CD4-positive, alpha-beta memory T cell (primary cell): ENCODE data around the gene RORC. TPM values are rescaled to one million over a fixed set of nuclear protein-coding genes. Genes with fewer than 3 reads are reported as not detected.

Experiments used
- CTCF ChIA-PET: fragments of 350-600 bp; sonication (Branson Sonifier 250); formaldehyde crosslinking; loops from one replicate; lab custom pipeline; 2021; ENCODE audit warnings: inconsistent platforms; ENCODE audit not compliant: partially characterized antibody; lab: Charles Lee
- POLR2A ChIA-PET: fragments of 350-600 bp; sonication (Branson Sonifier 250); formaldehyde crosslinking; loops from one replicate; lab custom pipeline; 2021; ENCODE audit not compliant: partially characterized antibody; lab: Charles Lee
- DNase-seq, 5 donors: peaks; one replicate each; pipeline versions ENCODE4 v3.0.0 to v3.0.0-alpha.2; 2020 to 2022; ENCODE audit warnings: mixed read lengths in 1 of 5
- H3K27ac ChIP-seq: one replicate; pipeline ENCODE4 v1.7.0; 2013; ENCODE audit warnings: low read depth, low read length
- H3K27me3 ChIP-seq: 2 replicates; pipeline ENCODE4 v1.7.0; 2013; ENCODE audit warnings: mild to moderate bottlenecking, low read length, moderate library complexity; ENCODE audit not compliant: insufficient read depth
- H3K36me3 ChIP-seq: 2 replicates; pipeline ENCODE4 v1.7.0; 2013; ENCODE audit warnings: mild to moderate bottlenecking, low read length, moderate library complexity; ENCODE audit not compliant: insufficient read depth
- H3K4me1 ChIP-seq: 2 replicates; pipeline ENCODE4 v1.7.0; 2013; ENCODE audit warnings: mild to moderate bottlenecking, low read length, moderate library complexity; ENCODE audit not compliant: insufficient read depth
- H3K4me3 ChIP-seq, 2 donors: one replicate each; pipeline ENCODE4 v1.7.0; 2013; ENCODE audit warnings: low read length in 2 of 2, mild to moderate bottlenecking in 1 of 2
- H3K9me3 ChIP-seq, 2 donors: one replicate each; pipeline ENCODE4 v1.7.0; 2013; ENCODE audit warnings: low read length in 2 of 2, control low read depth in 1 of 2; ENCODE audit not compliant: control insufficient read depth in 1 of 2
- H3K27ac Mint-ChIP-seq, 7 donors: one replicate each; pipeline ENCODE4 v1.8.0; 2020 to 2021; ENCODE audit warnings: mixed read lengths in 7 of 7, mild to moderate bottlenecking in 6 of 7, inconsistent platforms in 3 of 7, moderate library complexity in 3 of 7
- H3K27me3 Mint-ChIP-seq, 2 donors: one replicate each; pipeline ENCODE4 v1.8.0; 2020 to 2021; ENCODE audit warnings: mixed read lengths in 2 of 2
- H3K36me3 Mint-ChIP-seq, 2 donors: one replicate each; pipeline ENCODE4 v1.8.0; 2020 to 2021; ENCODE audit warnings: mixed read lengths in 2 of 2, inconsistent platforms in 1 of 2, mild to moderate bottlenecking in 1 of 2
- H3K4me1 Mint-ChIP-seq, 4 donors: one replicate each; pipeline ENCODE4 v1.8.0; 2020 to 2021; ENCODE audit warnings: mixed read lengths in 4 of 4, mild to moderate bottlenecking in 1 of 4
- H3K4me3 Mint-ChIP-seq, 8 donors: one replicate each; pipeline ENCODE4 v1.8.0; 2020 to 2021; ENCODE audit warnings: mixed read lengths in 8 of 8, mild to moderate bottlenecking in 7 of 8, moderate library complexity in 6 of 8, inconsistent platforms in 3 of 8
- H3K9me3 Mint-ChIP-seq, 8 donors: one replicate each; pipeline ENCODE4 v1.8.0; 2020 to 2021; ENCODE audit warnings: mixed read lengths in 8 of 8, mild to moderate bottlenecking in 5 of 8, inconsistent platforms in 3 of 8, moderate library complexity in 1 of 8
- intact Hi-C: fragments of 100-400 bp; cut with micrococcal nuclease; formaldehyde crosslinking; loops from one replicate; pipeline ENCODE4 v1.15.1; 2023
- polyA plus RNA-seq, 2 donors: library from polyadenylated mRNA; unstranded; fragments of 300-500 nt; fragmentation: Illumina TruSeq; gene quantifications; one replicate each; pipeline ENCODE4 v1.2.3, GENCODE V29; 2021
- total RNA-seq, 2 experiments: library from RNA; stranded (reverse); gene quantifications; one replicate each; pipeline ENCODE4 v1.2.3, GENCODE V29; 2021

Gene RORC
- total and polyA plus RNA-seq, 4 experiments from 2014 or later = 10.0 to 43.1 (median 13.0) TPM

DNA sequence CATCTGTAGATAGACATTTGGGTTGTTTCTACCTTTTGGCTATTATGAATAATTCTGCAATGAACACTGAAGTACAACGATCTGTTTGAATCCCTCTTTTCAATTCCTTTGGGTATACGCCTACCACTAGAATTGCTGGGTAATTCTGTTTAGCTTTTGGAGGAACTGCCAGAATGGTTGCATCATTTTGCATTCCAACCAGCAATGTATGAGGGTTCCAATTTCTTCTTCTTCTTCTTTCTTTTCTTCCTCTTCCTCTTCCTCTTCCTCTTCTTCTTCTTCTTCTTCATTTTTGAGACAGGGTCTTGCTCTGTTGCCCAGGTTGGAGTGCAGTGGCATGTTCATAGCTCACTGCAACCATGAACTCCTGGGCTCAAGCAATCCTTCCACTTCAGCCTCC, 35.7 kb upstream of the RORC start:
- CTCF ChIA-PET = no interaction called here
- intact Hi-C loops = no loop called here
- Histone ChIP-seq H3K4me1 (no peaks in the 10 kb centered on the region), H3K36me3 (no peaks in the 10 kb centered on the region), H3K27ac (no peak overlapping the region), H3K9me3 (no peaks in the 10 kb centered on the region), H3K4me3 (no peak overlapping the region), H3K27me3 (no peaks in the 10 kb centered on the region)
- H3K9me3 Mint-ChIP-seq = no peaks in the 10 kb centered on the region
- peaks cover 0 to 2% of the 10 kb centered on the region in 2 donors for H3K27me3 Mint-ChIP-seq
- DNase-seq = no peak
- no peaks in the 10 kb centered on the region for H3K36me3 Mint-ChIP-seq
- no peak overlapping the region for H3K4me3 Mint-ChIP-seq
- H3K27ac Mint-ChIP-seq = no peak overlapping the region
- peaks cover 0 to 8% (median 1%) of the 10 kb centered on the region in 4 donors for H3K4me1 Mint-ChIP-seq
- POLR2A ChIA-PET = interaction anchor here (1.0 kb wide), 1 partner anchor 11 kb away, joined by 4 read pairs; no protein-coding TSS in a partner anchor

DNA sequence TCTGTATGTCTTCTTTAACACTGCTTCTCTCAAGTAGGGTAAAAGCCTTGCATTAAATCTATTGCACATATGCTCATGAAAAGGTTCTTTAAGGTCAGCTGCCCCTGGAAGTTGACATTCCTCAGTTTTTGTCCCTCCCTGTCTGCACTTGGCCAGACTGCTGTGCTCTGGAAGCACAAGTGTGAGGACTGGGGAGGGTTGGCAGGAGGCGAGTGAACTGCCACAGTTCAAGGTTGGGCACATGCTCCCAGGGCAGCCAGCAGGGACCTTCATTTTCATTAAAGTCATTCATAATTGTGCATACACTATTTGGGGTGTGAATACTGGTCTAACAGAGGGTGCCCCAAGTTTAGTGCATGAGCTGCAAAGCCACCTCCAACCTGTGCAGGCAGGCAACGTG, 32.8 kb upstream of the RORC start:
- Mint-ChIP-seq H3K27ac (no peak overlapping the region), H3K9me3 (no peaks in the 10 kb centered on the region), H3K4me1 (peaks cover 0 to 8% (median under 1%) of the 10 kb centered on the region in 4 donors), H3K36me3 (no peaks in the 10 kb centered on the region), H3K4me3 (no peak overlapping the region), H3K27me3 (peaks cover 0 to 2% of the 10 kb centered on the region in 2 donors)
- intact Hi-C loops = no loop called here
- H3K9me3 ChIP-seq = no peaks in the 10 kb centered on the region
- H3K27ac ChIP-seq = no peak overlapping the region
- no peaks in the 10 kb centered on the region for H3K36me3 ChIP-seq
- DNase-seq = no peak
- ChIA-PET POLR2A (no interaction called here), CTCF (interaction anchor here (1.1 kb wide), 1 partner anchor 30 kb away, joined by 3 read pairs; no protein-coding TSS in a partner anchor)
- no peaks in the 10 kb centered on the region for H3K27me3 ChIP-seq
- no peak overlapping the region for H3K4me3 ChIP-seq
- H3K4me1 ChIP-seq = no peaks in the 10 kb centered on the region

DNA sequence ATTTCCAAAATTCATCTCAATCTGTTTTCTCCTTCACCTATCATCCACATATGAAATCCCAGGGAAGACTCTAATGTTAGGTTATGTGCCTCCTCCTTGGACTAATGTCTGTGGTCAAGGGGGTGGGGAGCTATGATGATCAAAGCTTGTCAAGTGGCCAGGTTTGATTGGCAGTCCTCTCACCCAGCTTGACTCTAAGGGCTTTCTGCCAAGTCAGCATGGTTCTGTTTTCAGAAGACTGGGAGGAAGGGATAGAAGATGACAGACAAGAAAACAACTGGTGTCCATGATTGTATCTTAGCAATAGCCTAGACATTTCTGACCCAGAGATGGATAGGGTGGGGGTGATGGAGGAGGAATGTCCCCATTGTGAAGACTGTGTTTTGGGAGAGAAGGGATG, 31.0 kb upstream of the RORC start:
- ChIA-PET POLR2A (no interaction called here), CTCF (no interaction called here)
- H3K9me3 Mint-ChIP-seq = no peaks in the 10 kb centered on the region
- no peaks in the 10 kb centered on the region for H3K36me3 ChIP-seq
- H3K36me3 Mint-ChIP-seq = no peaks in the 10 kb centered on the region
- no peaks in the 10 kb centered on the region for H3K9me3 ChIP-seq
- no peaks in the 10 kb centered on the region for H3K27me3 ChIP-seq
- peaks cover 0 to 2% of the 10 kb centered on the region in 2 donors for H3K27me3 Mint-ChIP-seq
- no peak for DNase-seq
- no peak overlapping the region for H3K4me3 Mint-ChIP-seq
- intact Hi-C loops = no loop called here
- no peak overlapping the region for H3K27ac ChIP-seq
- H3K4me1 ChIP-seq = no peaks in the 10 kb centered on the region
- no peak overlapping the region for H3K4me3 ChIP-seq
- no peaks in the 10 kb centered on the region for H3K4me1 Mint-ChIP-seq
- no peak overlapping the region for H3K27ac Mint-ChIP-seq

DNA sequence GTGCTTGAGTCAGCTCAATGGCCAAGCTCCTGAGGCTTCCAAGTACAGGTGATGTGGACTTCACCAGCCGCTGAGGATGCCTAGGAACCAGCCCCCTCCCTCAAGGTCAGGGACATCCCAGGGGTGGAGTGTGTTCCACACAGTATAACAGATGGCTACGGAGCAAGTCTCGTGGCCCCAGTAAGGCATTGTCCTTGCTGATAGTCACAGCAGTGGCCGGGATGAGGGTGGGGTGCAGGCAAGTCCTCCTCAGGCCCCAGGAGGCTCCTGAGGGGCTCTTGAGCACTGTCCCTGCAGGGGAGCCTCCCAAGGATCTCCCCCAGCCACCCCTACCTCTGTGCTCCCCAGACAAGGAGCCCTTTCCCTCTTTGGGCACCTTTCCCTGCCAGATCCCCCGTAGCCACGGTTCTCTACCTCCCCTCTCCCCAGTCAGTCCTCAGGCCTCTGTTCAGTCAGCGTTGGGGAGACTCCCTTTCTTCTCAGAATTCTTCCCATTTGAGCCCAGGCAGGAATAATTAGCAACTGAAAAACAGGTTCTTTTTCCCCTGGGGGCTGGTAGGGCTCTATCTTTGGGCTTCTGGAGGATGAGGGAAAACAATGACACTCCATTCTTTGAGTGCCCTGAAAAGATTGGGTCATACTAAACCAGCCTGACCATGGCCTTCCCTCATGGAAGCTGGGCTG, 29.0 kb upstream of the RORC start:
- H3K4me1 Mint-ChIP-seq = peaks cover 0 to 1% (median 0%) of the 10 kb centered on the region in 4 donors
- CTCF ChIA-PET = no interaction called here
- POLR2A ChIA-PET = no interaction called here
- peak overlapping the region in 1 of 7 donors; percentile 59 for H3K27ac Mint-ChIP-seq
- no peaks in the 10 kb centered on the region for H3K4me1 ChIP-seq
- no peak overlapping the region for H3K4me3 Mint-ChIP-seq
- H3K9me3 ChIP-seq = no peaks in the 10 kb centered on the region
- no peak overlapping the region for H3K4me3 ChIP-seq
- H3K27ac ChIP-seq = no peak overlapping the region
- H3K36me3 ChIP-seq = no peaks in the 10 kb centered on the region
- peaks cover 0 to 2% of the 10 kb centered on the region in 2 donors for H3K27me3 Mint-ChIP-seq
- no peaks in the 10 kb centered on the region for H3K27me3 ChIP-seq
- intact Hi-C loops = no loop called here
- DNase-seq = no peak
- H3K9me3 Mint-ChIP-seq = no peaks in the 10 kb centered on the region
- no peaks in the 10 kb centered on the region for H3K36me3 Mint-ChIP-seq

GRCh38 chr1:151859891-151860293, 28.3 kb upstream of the RORC start:
- POLR2A ChIA-PET = no interaction called here
- no peaks in the 10 kb centered on the region for H3K9me3 Mint-ChIP-seq

DNA sequence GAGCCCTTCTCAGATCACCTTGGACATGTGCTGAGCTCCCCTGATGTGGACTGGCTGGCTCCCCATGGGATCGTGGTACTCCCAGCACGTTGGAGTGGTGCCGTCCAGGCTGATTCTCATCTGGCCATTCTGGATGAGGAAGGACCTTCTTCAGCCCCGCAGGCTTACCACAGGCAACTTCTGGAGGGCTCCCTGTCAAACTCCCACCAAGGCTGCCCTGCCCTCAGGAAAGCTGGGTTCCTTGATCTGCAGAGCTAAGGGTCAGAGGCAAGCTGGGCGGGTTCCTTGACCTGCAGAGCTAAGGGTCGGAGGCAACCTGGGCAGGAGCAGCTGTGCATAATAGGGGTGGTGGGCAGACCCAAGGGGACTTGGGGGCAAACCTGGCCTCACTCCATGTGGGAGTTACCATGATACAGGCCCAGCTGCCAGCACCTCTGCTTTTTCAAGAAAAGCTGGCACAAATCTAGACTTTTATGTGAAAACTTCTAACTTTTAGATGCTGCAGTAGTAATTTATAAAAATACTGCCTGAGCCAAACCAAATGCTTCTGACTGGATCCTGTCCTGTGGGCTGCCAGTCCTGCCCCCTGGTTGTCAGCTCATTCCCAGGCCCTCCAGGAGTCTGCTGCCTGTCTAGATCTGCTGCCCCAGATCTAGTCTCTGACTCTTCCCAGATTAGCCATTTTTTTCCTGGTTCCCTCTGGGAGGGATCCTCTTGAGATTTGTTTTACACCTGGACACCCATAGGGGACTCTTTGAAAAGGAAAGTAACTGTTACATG, 27.5 kb upstream of the RORC start:
- no peak overlapping the region for H3K4me3 Mint-ChIP-seq
- POLR2A ChIA-PET = interaction anchor here (0.5 kb wide), 1 partner anchor 46 kb away, joined by 3 read pairs; no protein-coding TSS in a partner anchor
- H3K9me3 ChIP-seq = no peaks in the 10 kb centered on the region
- H3K27me3 ChIP-seq = no peaks in the 10 kb centered on the region
- DNase-seq = no peak
- peaks cover 0 to 1% (median 0%) of the 10 kb centered on the region in 4 donors for H3K4me1 Mint-ChIP-seq
- no peaks in the 10 kb centered on the region for H3K27me3 Mint-ChIP-seq
- no peaks in the 10 kb centered on the region for H3K4me1 ChIP-seq
- intact Hi-C loops = no loop called here
- H3K36me3 Mint-ChIP-seq = no peaks in the 10 kb centered on the region
- H3K27ac ChIP-seq = no peak overlapping the region
- CTCF ChIA-PET = interaction anchor here (0.5 to 0.9 kb wide), 4 partner anchors 23 to 231 kb away, joined by 3 read pairs; no protein-coding TSS in a partner anchor
- H3K36me3 ChIP-seq = no peaks in the 10 kb centered on the region
- no peak overlapping the region for H3K4me3 ChIP-seq
- peak overlapping the region in 3 of 7 donors; percentile 24 to 57 (median 24) for H3K27ac Mint-ChIP-seq
- H3K9me3 Mint-ChIP-seq = no peaks in the 10 kb centered on the region

More at GRCh38 chr1:151859891-151860293, 28.3 kb upstream of the RORC start:
- CTCF ChIA-PET = interaction anchor here (0.8 kb wide), 1 partner anchor 108 kb away, joined by 3 read pairs; no protein-coding TSS in a partner anchor
- Mint-ChIP-seq H3K27ac (no peak overlapping the region), H3K4me1 (peaks cover 0 to 1% (median 0%) of the 10 kb centered on the region in 4 donors), H3K36me3 (no peaks in the 10 kb centered on the region), H3K4me3 (no peak overlapping the region), H3K27me3 (no peaks in the 10 kb centered on the region)
- H3K4me1 ChIP-seq = no peaks in the 10 kb centered on the region
- H3K27me3 ChIP-seq = no peaks in the 10 kb centered on the region
- H3K27ac ChIP-seq = no peak overlapping the region
- no peak overlapping the region for H3K4me3 ChIP-seq
- no peak for DNase-seq
- no peaks in the 10 kb centered on the region for H3K36me3 ChIP-seq
- no peaks in the 10 kb centered on the region for H3K9me3 ChIP-seq
- intact Hi-C loops = no loop called here
